Breast epithelium (tissue), 4 donors: ENCODE data around the gene EPX. TPM values are rescaled to one million over a fixed set of nuclear protein-coding genes. Genes with fewer than 3 reads are reported as not detected.

ENCODE experiments used
- DNase-seq, 2 donors: peaks; one replicate each; pipeline ENCODE4 v3.0.0-alpha.2; 2019; ENCODE audit warnings: low spot score in 2 of 2
- H3K27ac ChIP-seq, 2 donors: fragments of 200-600 bp; sonication (generic) in 1 of 2; one replicate each; pipeline ENCODE4 v1.5.1; 2016 to 2019; ENCODE audit warnings: mild to moderate bottlenecking in 1 of 2
- H3K27me3 ChIP-seq, 2 donors: fragments of 200-600 bp; sonication (generic) in 1 of 2; one replicate each; pipeline versions ENCODE4 v1.5.1 to v1.6.0; 2017 to 2019; ENCODE audit warnings: control low read depth in 1 of 2, mild to moderate bottlenecking in 1 of 2
- H3K36me3 ChIP-seq: fragments of 200-600 bp; one replicate; pipeline ENCODE4 v1.5.1; 2019
- H3K4me1 ChIP-seq, 2 donors: fragments of 200-600 bp; sonication (generic); one replicate each; pipeline ENCODE4 v1.5.1; 2016 to 2019; ENCODE audit warnings: control low read depth in 1 of 2
- H3K4me3 ChIP-seq, 3 donors: fragments of 200-600 bp; sonication (generic); 1 replicate in 2 of 3; 2 replicates in 1 of 3; pipeline ENCODE4 v1.5.1; 2016 to 2019; ENCODE audit warnings: mild to moderate bottlenecking in 3 of 3, moderate library complexity in 2 of 3
- H3K9me3 ChIP-seq, 2 donors: fragments of 200-600 bp; sonication (generic) in 1 of 2; one replicate each; pipeline ENCODE4 v1.5.1; 2016 to 2019; ENCODE audit warnings: control low read depth in 1 of 2
- CTCF ChIP-seq, 3 donors: fragments of 450-650 bp; IDR thresholded peaks; one replicate each; pipeline ENCODE4 v1.5.1; 2016 to 2017; ENCODE audit warnings: antibody characterized with exemption in 3 of 3, mild to moderate bottlenecking in 3 of 3, moderate library complexity in 3 of 3
- POLR2A ChIP-seq: fragments of 450-650 bp; IDR thresholded peaks from one replicate; pipeline ENCODE4 v1.6.1; 2016; ENCODE audit warnings: antibody characterized with exemption, mild to moderate bottlenecking, moderate library complexity
- POLR2AphosphoS5 ChIP-seq, 3 donors: sonication (generic); formaldehyde crosslinking; IDR thresholded peaks; one replicate each; pipeline ENCODE4 v1.6.1; 2017; ENCODE audit warnings: antibody characterized with exemption in 3 of 3
- intact Hi-C: fragments of 100-400 bp; cut with DNase I; formaldehyde crosslinking; loops from one replicate; pipeline ENCODE4 v1.15.1; 2023; ENCODE audit warnings: low total_unique reads
- total RNA-seq, 3 donors: library from RNA; depleted of rRNA; stranded (reverse); fragments of >200 nt; gene quantifications; one replicate each; pipeline ENCODE4 v1.1.0, GENCODE V29; 2016

The EPX gene
- total RNA-seq, 3 donors from 2014 or later = not detected

DNA sequence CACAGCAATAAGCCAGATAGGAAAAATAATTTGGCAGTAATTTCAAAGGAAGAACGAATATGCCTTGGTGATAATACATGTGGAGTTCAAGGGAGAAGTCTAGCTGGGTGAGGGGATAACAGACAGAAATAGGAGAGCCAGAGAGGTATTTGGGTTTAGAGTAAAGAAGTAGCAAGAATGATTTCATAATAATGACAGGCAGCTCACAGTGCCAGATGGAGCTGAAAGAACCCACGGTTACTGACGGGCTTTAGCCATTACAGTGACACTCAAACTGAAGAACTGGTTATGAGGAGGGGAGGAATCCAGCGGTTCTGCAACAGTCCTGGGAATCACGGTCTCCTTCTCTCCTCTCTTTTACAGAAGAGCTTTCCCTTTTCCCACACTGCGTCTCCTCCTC is 42.1 kb upstream of the EPX start:
- intact Hi-C loops = no loop called here
- Histone ChIP-seq H3K9me3 (peaks cover 6 to 16% of the 10 kb centered on the region in 2 donors), H3K36me3 (no peaks in the 10 kb centered on the region), H3K27ac (no peak overlapping the region), H3K4me3 (no peak overlapping the region), H3K4me1 (no peaks in the 10 kb centered on the region), H3K27me3 (peaks cover 0 to 22% of the 10 kb centered on the region in 2 donors)
- DNase-seq = no peak
- TF ChIP-seq POLR2AphosphoS5 (IDR thresholded peaks at IDR 0.05) (no peak), POLR2A (no peak), CTCF (IDR thresholded peaks at IDR 0.05) (no peak)

DNA sequence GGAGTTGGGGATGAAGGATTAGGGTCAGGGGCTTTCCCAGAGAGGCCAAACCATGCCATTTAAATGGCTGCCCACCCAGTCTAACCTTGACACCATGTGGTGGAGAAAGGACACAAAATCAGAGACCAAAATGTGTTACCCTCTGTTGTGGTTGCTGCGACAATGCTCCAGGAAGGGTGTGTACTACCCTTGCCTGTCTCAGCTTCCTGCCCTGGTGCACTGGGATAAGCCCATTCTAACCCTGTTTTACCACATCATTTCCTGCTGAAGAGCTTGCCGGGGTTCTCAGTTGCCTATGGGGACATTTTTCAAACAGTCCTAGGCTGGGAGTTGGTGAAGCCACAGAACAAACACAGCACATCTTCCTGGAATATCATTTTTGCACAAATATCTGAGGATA is 39.5 kb upstream of the EPX start:
- Histone ChIP-seq H3K27me3 (peaks cover 0 to 46% of the 10 kb centered on the region in 2 donors), H3K4me3 (no peak overlapping the region), H3K36me3 (no peaks in the 10 kb centered on the region), H3K9me3 (no peaks in the 10 kb centered on the region), H3K4me1 (no peaks in the 10 kb centered on the region), H3K27ac (peak overlapping the region in 1 of 2 donors; percentile 7)
- no peak for DNase-seq
- intact Hi-C loops = no loop called here
- no peak for TF ChIP-seq POLR2A

DNA sequence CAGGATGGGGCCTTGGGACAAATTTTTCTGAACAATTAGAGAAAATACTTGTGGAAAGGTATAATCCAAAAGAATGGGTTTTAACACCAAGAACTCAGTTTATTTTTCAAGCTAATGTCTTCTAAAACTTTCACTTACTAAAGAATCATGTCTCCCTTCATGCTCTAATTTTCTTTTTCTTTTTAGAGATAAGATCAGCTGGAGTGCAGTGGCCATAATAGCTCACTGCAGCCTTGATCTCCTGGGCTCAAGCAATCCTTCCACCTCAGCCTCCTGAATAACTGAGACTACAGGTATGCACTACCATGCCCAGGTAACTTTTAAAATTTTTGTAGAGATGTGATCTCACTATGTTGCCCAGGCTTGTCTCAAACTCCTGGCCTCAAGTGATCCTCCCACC is 38.9 kb upstream of the EPX start:
- Histone ChIP-seq H3K27me3 (peaks cover 0 to 44% of the 10 kb centered on the region in 2 donors), H3K4me3 (no peak overlapping the region), H3K9me3 (no peaks in the 10 kb centered on the region), H3K36me3 (no peaks in the 10 kb centered on the region), H3K4me1 (no peaks in the 10 kb centered on the region), H3K27ac (no peak overlapping the region)
- no peak for DNase-seq
- intact Hi-C loops = no loop called here
- no peak for TF ChIP-seq POLR2A
- no peak for TF ChIP-seq CTCF (IDR thresholded peaks at IDR 0.05)

GRCh38 chr17:58156839-58157803 is 35.4 kb upstream of the EPX start:
- Histone ChIP-seq H3K4me1 (no peaks in the 10 kb centered on the region), H3K27me3 (peaks cover 0 to 37% of the 10 kb centered on the region in 2 donors), H3K9me3 (no peaks in the 10 kb centered on the region), H3K36me3 (no peaks in the 10 kb centered on the region), H3K4me3 (peak overlapping the region; percentile 35 to 62 (median 43)), H3K27ac (no peak overlapping the region)
- intact Hi-C loops = no loop called here
- DNase-seq = no peak
- TF ChIP-seq CTCF (IDR thresholded peaks at IDR 0.05) (no peak), POLR2A (no peak), POLR2AphosphoS5 (IDR thresholded peaks at IDR 0.05) (no peak)

DNA sequence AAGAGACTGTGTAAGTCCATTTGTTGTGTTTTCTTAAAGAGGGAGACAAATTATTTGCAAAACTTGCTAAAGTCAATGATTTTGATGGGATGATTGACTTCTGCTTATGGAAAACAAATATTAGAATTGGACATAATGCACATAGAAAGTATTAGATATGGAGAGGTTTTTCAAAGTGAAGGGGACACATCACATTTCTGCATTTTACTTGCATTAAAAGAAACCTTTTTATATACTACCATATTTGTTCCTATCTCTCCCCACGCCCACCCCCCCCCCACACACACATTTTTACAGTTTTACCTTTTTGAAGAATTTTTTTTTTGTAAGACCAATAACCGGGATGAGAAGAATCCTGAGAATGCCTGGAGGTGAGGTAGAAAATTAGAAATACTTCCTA is 34.3 kb upstream of the EPX start:
- TF ChIP-seq POLR2AphosphoS5 (IDR thresholded peaks at IDR 0.05) = no peak
- no peak for TF ChIP-seq CTCF (IDR thresholded peaks at IDR 0.05)
- no peak for TF ChIP-seq POLR2A

More for the DNA sequence above, 34.3 kb upstream of the EPX start:
- H3K4me3 ChIP-seq = no peak overlapping the region
- intact Hi-C loops = no loop called here
- H3K27ac ChIP-seq = no peak overlapping the region
- H3K9me3 ChIP-seq = peaks cover 0 to 3% of the 10 kb centered on the region in 2 donors
- DNase-seq = no peak
- no peaks in the 10 kb centered on the region for H3K36me3 ChIP-seq
- peaks cover 0 to 37% of the 10 kb centered on the region in 2 donors for H3K27me3 ChIP-seq
- H3K4me1 ChIP-seq = no peaks in the 10 kb centered on the region
